ENCODE measurements around the gene SQSTM1. TPM values are rescaled to one million over a fixed set of nuclear protein-coding genes. Genes with fewer than 3 reads are reported as not detected.
"Not testable (repeated sequence)": the region's sequence is repeated elsewhere in the genome, so short reads cannot be mapped to it uniquely, and the experiment has no call there.

The SQSTM1 gene
- polyA plus RNA-seq, 3 donors: 149 to 259 (median 177) TPM

DNA sequence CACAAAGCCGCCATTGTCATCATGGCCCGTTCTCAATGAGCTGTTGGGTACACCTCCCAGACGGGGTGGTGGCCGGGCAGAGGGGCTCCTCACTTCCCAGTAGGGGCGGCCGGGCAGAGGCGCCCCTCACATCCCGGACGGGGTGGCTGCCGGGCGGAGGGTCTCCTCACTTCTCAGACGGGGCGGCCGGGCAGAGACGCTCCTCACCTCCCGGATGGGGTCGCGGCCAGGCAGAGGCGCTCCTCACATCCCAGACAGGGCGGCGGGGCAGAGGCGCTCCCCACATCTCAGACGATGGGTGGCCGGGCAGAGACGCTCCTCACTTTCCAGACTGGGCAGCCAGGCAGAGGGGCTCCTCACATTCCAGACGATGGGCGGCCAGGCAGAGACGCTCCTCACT, 14.2 kb downstream of the SQSTM1 start:
- H3K27ac ChIP-seq (ENCODE audit: low read depth, low read length): not testable (repeated sequence)
- WGBS, 3 donors: 91 to 98% (median 93%) methylated on average over 10 to 21 of the region's 28 CpGs

GRCh38 chr5:179836225-179837019, 15.7 kb downstream of the SQSTM1 start:
- 83 to 85% (median 84%) methylated on average over 18 to 19 of the region's 19 CpGs for WGBS, 3 donors
- H3K27ac ChIP-seq (ENCODE audit: low read depth, low read length): no peak overlapping the region

DNA sequence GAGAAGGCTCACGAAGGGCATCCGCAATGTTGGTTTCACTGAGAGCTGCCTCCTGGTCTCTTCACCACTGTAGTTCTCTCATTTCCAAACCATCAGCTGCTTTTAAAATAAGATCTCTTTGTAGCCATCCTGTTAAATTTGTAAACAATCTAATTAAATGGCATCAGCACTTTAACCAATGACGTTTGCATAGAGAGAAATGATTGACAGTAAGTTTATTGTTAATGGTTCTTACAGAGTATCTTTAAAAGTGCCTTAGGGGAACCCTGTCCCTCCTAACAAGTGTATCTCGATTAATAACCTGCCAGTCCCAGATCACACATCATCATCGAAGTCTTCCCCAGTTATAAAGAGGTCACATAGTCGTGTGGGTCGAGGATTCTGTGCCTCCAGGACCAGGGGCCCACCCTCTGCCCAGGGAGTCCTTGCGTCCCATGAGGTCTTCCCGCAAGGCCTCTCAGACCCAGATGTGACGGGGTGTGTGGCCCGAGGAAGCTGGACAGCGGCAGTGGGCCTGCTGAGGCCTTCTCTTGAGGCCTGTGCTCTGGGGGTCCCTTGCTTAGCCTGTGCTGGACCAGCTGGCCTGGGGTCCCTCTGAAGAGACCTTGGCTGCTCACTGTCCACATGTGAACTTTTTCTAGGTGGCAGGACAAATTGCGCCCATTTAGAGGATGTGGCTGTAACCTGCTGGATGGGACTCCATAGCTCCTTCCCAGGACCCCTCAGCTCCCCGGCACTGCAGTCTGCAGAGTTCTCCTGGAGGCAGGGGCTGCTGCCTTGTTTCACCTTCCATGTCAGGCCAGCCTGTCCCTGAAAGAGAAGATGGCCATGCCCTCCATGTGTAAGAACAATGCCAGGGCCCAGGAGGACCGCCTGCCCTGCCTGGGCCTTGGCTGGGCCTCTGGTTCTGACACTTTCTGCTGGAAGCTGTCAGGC, 16.6 kb downstream of the SQSTM1 start:
- WGBS, 3 donors: 86 to 90% (median 87%) methylated on average over 15 of the region's 15 CpGs
- H3K27ac ChIP-seq (ENCODE audit: low read depth, low read length): no peak overlapping the region

DNA sequence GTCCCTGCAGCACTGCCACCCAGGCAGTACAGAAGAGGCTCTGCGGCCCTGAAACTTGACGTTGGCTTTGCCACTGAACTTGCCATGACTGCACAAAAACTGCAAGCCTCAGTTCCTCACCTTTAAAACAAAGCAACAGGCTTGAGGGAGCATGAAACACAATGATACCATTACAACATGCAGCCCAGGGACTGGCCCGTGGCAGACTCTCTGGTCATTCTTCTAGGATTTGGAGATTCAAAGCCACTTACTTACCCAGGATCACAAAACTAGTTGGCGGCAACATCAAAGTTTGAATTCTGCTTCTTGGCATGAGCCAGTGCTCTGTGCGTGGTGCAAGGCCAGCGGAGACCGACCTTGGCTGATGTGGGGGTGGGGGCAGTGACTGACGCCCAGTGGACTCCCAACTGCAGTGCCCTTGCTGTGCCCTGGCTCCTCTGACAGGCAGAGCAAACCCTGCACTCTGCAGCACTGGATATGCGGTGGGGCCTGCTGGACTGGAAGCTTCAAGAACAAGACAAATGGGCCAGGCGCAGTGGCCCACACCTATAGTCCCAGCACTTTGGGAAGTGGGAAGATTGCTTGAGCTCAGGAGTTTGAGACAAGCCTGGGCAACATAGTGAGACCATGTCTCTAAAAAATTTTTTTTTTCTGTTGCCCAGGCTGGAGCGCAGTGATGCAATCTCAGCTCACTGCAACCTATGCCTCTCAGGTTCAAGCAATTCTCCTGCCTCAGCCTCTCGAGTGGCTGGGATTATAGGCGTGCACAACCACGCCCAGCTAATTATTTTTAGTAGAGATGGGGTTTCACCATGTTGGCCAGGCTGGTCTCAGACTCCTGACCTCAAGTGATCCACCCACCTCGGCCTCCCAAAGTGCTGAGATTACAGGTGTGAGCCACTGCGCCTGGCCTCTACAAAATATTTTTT, 18.9 kb downstream of the SQSTM1 start:
- 58 to 86% (median 80%) methylated on average over 16 of the region's 16 CpGs for WGBS, 3 donors
- H3K27ac ChIP-seq (ENCODE audit: low read depth, low read length): no peak overlapping the region

GRCh38 chr5:179840321-179840720, 19.6 kb downstream of the SQSTM1 start:
- H3K27ac ChIP-seq (ENCODE audit: low read depth, low read length): no peak overlapping the region
- WGBS, 3 donors: 91 to 95% (median 94%) methylated on average over 11 of the region's 11 CpGs

GRCh38 chr5:179840766-179841165, 20.1 kb downstream of the SQSTM1 start:
- H3K27ac ChIP-seq (ENCODE audit: low read depth, low read length): no peak overlapping the region
- 88 to 89% (median 89%) methylated on average over 17 of the region's 17 CpGs for WGBS, 3 donors

DNA sequence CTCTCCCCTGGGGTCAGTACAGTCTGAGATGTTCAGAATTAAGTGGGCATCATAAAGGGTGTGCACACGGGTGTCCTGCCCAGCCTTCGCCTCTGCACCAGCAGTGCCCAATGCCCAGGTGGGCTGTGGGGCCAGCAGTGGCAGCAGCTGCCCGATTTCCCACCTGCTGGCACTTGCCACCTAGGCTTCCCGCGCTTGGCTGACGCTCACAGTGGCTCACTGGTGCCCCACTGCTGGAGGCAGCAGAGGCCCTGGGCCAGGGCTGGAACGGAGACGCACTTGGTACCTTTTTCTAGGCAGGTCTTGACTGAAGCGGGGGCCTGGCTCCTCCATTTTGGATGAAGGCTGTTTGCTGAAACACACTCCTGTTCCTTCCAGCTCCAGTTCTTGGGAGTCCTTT, 20.9 kb downstream of the SQSTM1 start:
- H3K27ac ChIP-seq (ENCODE audit: low read depth, low read length): no peak overlapping the region
- WGBS, 3 donors: 56 to 96% (median 92%) methylated on average over 9 of the region's 9 CpGs

DNA sequence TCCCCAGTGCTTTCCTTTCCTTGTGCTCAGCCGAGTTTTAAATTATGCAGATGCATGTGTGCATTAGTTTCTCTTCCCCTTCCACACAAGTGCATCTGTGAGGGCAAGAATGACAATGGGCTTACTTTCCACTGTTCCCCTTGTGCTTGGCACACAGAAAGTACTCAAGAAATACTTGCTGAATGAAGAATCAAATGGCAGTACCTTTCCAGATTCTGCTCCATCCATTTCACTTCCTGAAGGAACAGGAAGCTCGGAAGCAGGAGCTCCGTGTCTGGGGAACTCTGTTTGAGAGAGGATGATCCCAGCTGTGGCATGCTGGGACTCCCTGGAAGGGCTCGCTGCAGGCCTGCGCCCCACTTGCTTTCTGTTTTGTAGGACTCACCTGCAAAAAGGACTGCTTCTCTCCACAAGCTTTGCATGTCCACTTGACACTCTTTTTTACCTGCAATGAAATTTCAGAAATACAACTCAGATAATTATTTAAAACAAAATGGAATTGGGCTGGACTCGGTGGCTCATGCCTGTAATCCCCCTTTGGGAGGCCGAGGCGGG, 32.4 kb downstream of the SQSTM1 start:
- WGBS, 3 donors: 80 to 90% (median 83%) methylated on average over 8 of the region's 8 CpGs
- H3K27ac ChIP-seq (ENCODE audit: low read depth, low read length): no peak overlapping the region

DNA sequence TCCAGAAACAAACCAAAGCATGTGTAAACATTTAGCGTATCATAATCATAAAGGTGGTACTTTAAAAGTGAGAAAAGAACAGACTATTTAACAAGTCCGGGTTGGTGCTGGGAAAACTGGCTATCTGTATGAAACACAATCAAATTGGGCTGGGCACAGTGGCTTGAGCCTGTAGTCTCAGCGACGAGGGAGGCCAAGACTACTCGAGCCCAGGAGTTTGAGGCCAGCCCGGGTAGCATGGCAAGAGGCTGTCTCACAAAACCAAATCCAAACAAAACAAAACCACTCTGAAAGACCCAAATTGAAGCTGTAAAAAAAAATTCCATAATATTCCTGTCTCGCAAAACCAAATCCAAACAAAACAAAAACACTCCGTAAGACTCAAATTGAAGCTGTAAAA, 33.7 kb downstream of the SQSTM1 start:
- no peak overlapping the region for H3K27ac ChIP-seq (ENCODE audit: low read depth, low read length)
- 92 to 94% (median 94%) methylated on average over 8 of the region's 8 CpGs for WGBS, 3 donors

- WGBS, 3 donors: 0% methylated on average over 32 of the region's 32 CpGs
These were observed 37.5 kb downstream of the SQSTM1 start for GRCh38 chr5:179858241-179858585.

GRCh38 chr5:179858586-179859427, 38.1 kb downstream of the SQSTM1 start, which contains the start of gene MRNIP:
MRNIP (minus strand) TSS chr5:179858817; CDS start chr5:179858796, 21 bp downstream.
- peak within 1 kb of the TSS; percentile 72 for H3K27ac ChIP-seq (ENCODE audit: low read depth, low read length)
- 0 to 1% (median 0%) methylated on average over 82 to 90 of the region's 90 CpGs for WGBS, 3 donors

More at GRCh38 chr5:179858241-179858585, 37.5 kb downstream of the SQSTM1 start:
- H3K27ac ChIP-seq (ENCODE audit: low read depth, low read length): no peak overlapping the region

- 76 to 83% (median 78%) methylated on average over 11 of the region's 11 CpGs for WGBS, 3 donors
- H3K27ac ChIP-seq (ENCODE audit: low read depth, low read length): no peak overlapping the region
These were observed 39.6 kb downstream of the SQSTM1 start for GRCh38 chr5:179860301-179860700.

GRCh38 chr5:179862296-179862695, 41.6 kb downstream of the SQSTM1 start:
- 97 to 100% (median 99%) methylated on average over 2 of the region's 2 CpGs for WGBS, 3 donors
- no peak overlapping the region for H3K27ac ChIP-seq (ENCODE audit: low read depth, low read length)

DNA sequence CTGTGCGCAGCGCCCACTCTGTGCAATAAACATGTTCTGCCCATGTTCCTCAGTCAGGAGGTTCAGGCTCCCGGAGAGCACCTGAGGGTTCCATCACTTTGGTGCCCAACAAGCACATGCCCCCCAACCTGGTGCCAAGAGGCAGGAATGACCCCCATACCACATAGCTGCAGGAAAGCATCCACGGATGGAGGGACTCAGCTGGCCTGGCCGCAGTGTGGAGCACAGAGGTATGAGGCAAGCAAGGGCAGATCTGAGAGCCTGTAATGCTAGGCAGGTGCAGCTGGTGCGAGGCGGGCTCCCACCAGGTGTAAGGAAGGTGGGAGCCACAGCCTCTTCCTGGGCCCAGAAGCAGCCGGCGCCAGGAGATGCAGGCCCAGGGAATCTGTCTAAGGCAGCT, 42.2 kb downstream of the SQSTM1 start:
- H3K27ac ChIP-seq (ENCODE audit: low read depth, low read length): no peak overlapping the region
- WGBS, 3 donors: 96 to 99% (median 97%) methylated on average over 9 of the region's 9 CpGs

- H3K27ac ChIP-seq (ENCODE audit: low read depth, low read length): no peak overlapping the region
- 92 to 97% (median 94%) methylated on average over 29 to 31 of the region's 31 CpGs for WGBS, 3 donors
These were observed 42.9 kb downstream of the SQSTM1 start for GRCh38 chr5:179863449-179864085.

- no peak overlapping the region for H3K27ac ChIP-seq (ENCODE audit: low read depth, low read length)
- WGBS, 3 donors: 94 to 98% (median 95%) methylated on average over 7 of the region's 7 CpGs
These were observed 44.0 kb downstream of the SQSTM1 start for GRCh38 chr5:179864686-179865085.

Data from adipose tissue (tissue), 3 donors.